Chondrocyte (in vitro differentiated cells): Measurements from ENCODE around the gene IVL. TPM values are rescaled to one million over a fixed set of nuclear protein-coding genes. Genes with fewer than 3 reads are reported as not detected.

Experiments
- DNase-seq: peaks from one replicate; pipeline ENCODE4 v3.0.0; 2021; ENCODE audit warnings: mixed read lengths, low spot score
- H3K27ac Mint-ChIP-seq: one replicate; pipeline ENCODE4 v1.8.0; 2021; ENCODE audit warnings: mild to moderate bottlenecking, moderate library complexity, mixed read lengths; ENCODE audit not compliant: unreplicated experiment
- H3K27me3 Mint-ChIP-seq: 2 replicates; pipeline ENCODE4 v1.8.0; 2021; ENCODE audit warnings: low read depth, mixed read lengths
- H3K36me3 Mint-ChIP-seq: 2 replicates; pipeline ENCODE4 v1.8.0; 2021; ENCODE audit warnings: low read depth, mixed read lengths
- H3K4me1 Mint-ChIP-seq: 2 replicates; pipeline ENCODE4 v1.8.0; 2021; ENCODE audit warnings: low read depth, mild to moderate bottlenecking, mixed read lengths
- H3K4me3 Mint-ChIP-seq: one replicate; pipeline ENCODE4 v1.8.0; 2021; ENCODE audit warnings: mild to moderate bottlenecking, moderate library complexity, mixed read lengths; ENCODE audit not compliant: unreplicated experiment
- H3K9me3 Mint-ChIP-seq: 2 replicates; pipeline ENCODE4 v1.8.0; 2021; ENCODE audit warnings: low read depth, mixed read lengths
- total RNA-seq: library from RNA; stranded (reverse); gene quantifications from 3 replicates; pipeline ENCODE4 v1.2.1, GENCODE V29; 2021
- TF ChIP-seq, protein P1 (sequence below): fragments of 200-600 bp; sonication (generic); IDR thresholded peaks from 2 replicates; pipeline ENCODE4 v1.5.0; 2021; ENCODE audit warnings: antibody characterized with exemption, mild to moderate bottlenecking, moderate library complexity

Gene IVL
- total RNA-seq, 1 donor from 2014 or later: not detected

DNA sequence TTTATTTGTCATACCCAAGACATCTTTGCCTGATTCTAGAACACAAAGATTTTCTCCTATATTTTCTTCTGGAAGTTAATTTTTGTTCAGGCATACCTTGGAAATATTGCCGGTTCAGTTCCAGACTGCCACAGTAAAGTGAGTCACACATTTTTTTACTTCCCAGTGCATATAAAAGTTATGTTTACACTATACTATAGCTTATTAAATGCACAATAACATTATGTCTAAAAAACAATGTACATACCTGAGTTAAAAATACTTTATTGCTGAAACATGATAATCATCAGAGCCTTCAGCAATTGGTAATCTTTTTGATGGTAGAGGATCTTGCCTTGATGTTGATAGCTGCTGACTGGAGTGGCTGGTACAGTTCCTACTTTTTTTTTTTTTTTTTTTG, 20.2 kb upstream of the IVL start:
- peaks cover 5% of the 10 kb centered on the region for H3K27me3 Mint-ChIP-seq
- peaks cover 4% of the 10 kb centered on the region for H3K9me3 Mint-ChIP-seq
- H3K36me3 Mint-ChIP-seq: no peaks in the 10 kb centered on the region
- H3K4me1 Mint-ChIP-seq: peaks cover 4% of the 10 kb centered on the region
- no peak overlapping the region for H3K27ac Mint-ChIP-seq
- DNase-seq: no peak
- no peak overlapping the region for H3K4me3 Mint-ChIP-seq
- TF ChIP-seq, protein P1, sequence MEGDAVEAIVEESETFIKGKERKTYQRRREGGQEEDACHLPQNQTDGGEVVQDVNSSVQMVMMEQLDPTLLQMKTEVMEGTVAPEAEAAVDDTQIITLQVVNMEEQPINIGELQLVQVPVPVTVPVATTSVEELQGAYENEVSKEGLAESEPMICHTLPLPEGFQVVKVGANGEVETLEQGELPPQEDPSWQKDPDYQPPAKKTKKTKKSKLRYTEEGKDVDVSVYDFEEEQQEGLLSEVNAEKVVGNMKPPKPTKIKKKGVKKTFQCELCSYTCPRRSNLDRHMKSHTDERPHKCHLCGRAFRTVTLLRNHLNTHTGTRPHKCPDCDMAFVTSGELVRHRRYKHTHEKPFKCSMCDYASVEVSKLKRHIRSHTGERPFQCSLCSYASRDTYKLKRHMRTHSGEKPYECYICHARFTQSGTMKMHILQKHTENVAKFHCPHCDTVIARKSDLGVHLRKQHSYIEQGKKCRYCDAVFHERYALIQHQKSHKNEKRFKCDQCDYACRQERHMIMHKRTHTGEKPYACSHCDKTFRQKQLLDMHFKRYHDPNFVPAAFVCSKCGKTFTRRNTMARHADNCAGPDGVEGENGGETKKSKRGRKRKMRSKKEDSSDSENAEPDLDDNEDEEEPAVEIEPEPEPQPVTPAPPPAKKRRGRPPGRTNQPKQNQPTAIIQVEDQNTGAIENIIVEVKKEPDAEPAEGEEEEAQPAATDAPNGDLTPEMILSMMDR: no peak

DNA sequence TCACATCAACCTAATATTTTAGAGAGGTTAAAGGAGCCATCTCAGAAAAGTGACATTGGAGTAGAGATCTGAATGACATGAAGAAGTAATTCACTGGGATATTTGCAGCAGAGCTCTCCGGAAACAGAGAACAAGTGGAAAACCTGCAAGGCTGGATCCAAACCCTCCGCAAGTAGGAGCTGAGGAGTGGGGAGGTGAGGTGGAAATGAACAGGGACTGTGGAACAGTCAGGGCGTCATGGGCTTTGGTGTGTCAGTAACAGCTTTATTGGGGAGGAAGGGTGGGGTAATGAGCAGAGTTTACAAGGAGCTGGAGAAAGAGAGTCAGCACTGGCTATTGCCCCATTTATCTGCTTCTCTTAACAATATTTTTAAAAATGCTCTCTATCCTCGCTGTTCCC, 9.3 kb upstream of the IVL start:
- Mint-ChIP-seq H3K4me3 (no peak overlapping the region), H3K36me3 (no peaks in the 10 kb centered on the region), H3K4me1 (no peaks in the 10 kb centered on the region), H3K27me3 (peaks cover 7% of the 10 kb centered on the region), H3K27ac (no peak overlapping the region), H3K9me3 (no peaks in the 10 kb centered on the region)
- TF ChIP-seq, protein P1: no peak
- DNase-seq: no peak

DNA sequence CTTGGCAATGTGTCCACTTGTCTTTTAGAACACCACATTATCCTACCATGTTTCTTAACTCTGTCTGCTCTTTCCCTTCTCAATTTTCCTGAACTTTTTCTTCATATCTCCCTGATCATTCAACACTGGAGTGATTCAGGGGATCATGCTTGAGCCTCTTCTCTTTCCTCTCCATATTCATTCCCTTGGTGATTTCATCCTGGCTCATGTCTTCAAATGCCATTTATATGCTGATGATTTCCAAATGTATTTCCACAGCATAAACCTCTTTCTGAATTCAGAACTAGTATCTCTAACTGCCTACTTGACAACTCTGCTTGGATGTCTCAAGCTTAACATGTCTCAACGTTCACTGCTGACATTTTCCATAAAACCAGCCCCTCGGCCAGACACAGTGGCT, 8.5 kb upstream of the IVL start:
- Mint-ChIP-seq H3K27ac (no peak overlapping the region), H3K9me3 (no peaks in the 10 kb centered on the region), H3K27me3 (peaks cover 7% of the 10 kb centered on the region), H3K36me3 (no peaks in the 10 kb centered on the region), H3K4me3 (no peak overlapping the region), H3K4me1 (no peaks in the 10 kb centered on the region)
- TF ChIP-seq, protein P1: no peak
- no peak for DNase-seq

DNA sequence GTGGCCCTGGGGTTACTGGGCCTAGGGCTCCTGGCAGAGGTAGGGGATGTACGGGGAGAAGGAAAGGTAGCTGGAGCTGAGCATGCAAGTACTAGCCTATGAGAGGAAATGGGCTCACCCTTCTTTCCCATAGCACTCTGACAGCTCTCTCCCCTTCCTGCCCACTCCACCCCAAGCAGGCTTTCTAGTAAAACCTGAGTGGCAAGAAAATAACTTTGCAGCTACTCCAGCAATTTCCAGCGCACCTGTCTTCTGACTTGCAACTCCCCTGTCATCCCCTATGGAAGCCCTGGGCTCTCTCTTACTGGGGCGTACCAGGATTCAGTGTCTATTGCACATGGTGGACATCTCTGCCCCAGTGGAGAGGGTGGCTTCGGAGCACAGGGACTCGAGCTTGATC, 6.7 kb upstream of the IVL start:
- Mint-ChIP-seq H3K27me3 (peaks cover 7% of the 10 kb centered on the region), H3K36me3 (no peaks in the 10 kb centered on the region), H3K9me3 (no peaks in the 10 kb centered on the region), H3K4me1 (no peaks in the 10 kb centered on the region), H3K27ac (no peak overlapping the region), H3K4me3 (no peak overlapping the region)
- TF ChIP-seq, protein P1: no peak
- no peak for DNase-seq

DNA sequence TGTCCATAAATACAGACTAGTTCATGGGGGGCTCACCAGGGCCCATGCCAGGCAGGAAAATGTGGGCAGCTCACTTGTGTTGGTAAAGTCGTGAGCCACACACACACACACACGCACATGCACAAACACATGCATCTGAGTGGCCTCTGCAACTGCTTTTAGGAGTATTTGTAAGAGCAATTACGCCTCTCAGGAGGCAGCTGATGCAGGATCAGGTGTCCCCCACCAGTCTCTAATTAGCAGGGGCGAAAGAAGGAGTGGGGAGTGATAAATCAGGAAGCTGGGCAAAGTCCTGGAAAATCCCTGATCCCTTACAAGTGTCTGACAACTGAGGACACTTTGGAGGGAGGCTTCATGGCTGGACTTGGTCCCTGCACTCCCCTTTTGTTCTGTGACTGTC, 5.7 kb upstream of the IVL start:
- H3K36me3 Mint-ChIP-seq: no peaks in the 10 kb centered on the region
- TF ChIP-seq, protein P1: no peak
- H3K4me1 Mint-ChIP-seq: no peaks in the 10 kb centered on the region
- no peak for DNase-seq
- no peaks in the 10 kb centered on the region for H3K9me3 Mint-ChIP-seq
- H3K4me3 Mint-ChIP-seq: no peak overlapping the region
- H3K27ac Mint-ChIP-seq: no peak overlapping the region
- no peaks in the 10 kb centered on the region for H3K27me3 Mint-ChIP-seq
